IMR-90 (cell line): ENCODE data around the gene PRC1.

ENCODE experiments used
- CHD1 ChIP-seq: IDR thresholded peaks from 2 replicates; pipeline ENCODE4 v1.6.1; 2012; ENCODE audit warnings: low read depth, low read length, improper control_type of control experiment
- CTCF ChIP-seq: conservative IDR thresholded peaks from 2 replicates; pipeline ENCODE4 v1.5.1; 2012; ENCODE audit warnings: mild to moderate bottlenecking, low read depth, low read length, improper control_type of control experiment
- MXI1 ChIP-seq: IDR thresholded peaks from 2 replicates; pipeline ENCODE4 v1.6.1; 2012; ENCODE audit warnings: low read depth, mild to moderate bottlenecking, low read length, moderate library complexity, borderline replicate concordance
- POLR2A ChIP-seq: IDR thresholded peaks from 2 replicates; pipeline ENCODE4 v1.6.1; 2012; ENCODE audit warnings: mild to moderate bottlenecking, low read depth, low read length
- TF ChIP-seq, protein P1 (sequence below): fragments of 150-350 bp; IDR thresholded peaks from 2 replicates; pipeline ENCODE4 v1.6.1; 2017; ENCODE audit warnings: mild to moderate bottlenecking, antibody characterized with exemption, low read length, low read depth

- TF ChIP-seq CTCF (no peak), CHD1 (no peak), POLR2A (no peak), MXI1 (no peak)
- TF ChIP-seq, protein P1, sequence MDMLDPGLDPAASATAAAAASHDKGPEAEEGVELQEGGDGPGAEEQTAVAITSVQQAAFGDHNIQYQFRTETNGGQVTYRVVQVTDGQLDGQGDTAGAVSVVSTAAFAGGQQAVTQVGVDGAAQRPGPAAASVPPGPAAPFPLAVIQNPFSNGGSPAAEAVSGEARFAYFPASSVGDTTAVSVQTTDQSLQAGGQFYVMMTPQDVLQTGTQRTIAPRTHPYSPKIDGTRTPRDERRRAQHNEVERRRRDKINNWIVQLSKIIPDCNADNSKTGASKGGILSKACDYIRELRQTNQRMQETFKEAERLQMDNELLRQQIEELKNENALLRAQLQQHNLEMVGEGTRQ = no peak
Observed at GRCh38 chr15:90953947-90954711, 40.2 kb downstream of the PRC1 start.
